Fibroblast of peridontal ligament (primary cell): ENCODE data around the gene PLPPR5.

ENCODE experiments used
- DNase-seq: peaks from one replicate; pipeline ENCODE4 v3.0.0-alpha.2; 2010; ENCODE audit errors: extremely low read depth

Gene PLPPR5

GRCh38 chr1:98849969-98850636 is 154.6 kb downstream of the PLPPR5 start:
- DNase-seq = no peak

DNA sequence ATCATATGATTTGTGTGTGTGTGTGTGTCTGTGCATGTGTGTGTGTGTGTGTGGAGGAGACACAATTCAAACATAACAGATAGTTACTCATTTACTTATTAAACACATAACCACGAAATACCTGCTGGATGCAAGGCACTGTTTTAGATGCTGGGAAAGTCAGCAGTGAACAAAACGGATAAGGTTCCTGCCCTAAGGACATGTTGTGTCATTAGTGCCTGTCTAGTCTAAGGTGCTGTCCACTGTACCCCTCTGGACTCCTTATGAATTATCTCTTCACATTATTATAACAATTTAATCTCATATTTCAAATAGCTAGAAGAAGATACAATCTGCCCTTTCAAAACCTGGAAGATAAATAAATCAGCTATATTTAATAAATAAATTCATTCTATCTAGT is 162.4 kb downstream of the PLPPR5 start:
- DNase-seq = no peak
